Measurements from ENCODE around the gene B3GAT1.

B3GAT1 gene

DNA sequence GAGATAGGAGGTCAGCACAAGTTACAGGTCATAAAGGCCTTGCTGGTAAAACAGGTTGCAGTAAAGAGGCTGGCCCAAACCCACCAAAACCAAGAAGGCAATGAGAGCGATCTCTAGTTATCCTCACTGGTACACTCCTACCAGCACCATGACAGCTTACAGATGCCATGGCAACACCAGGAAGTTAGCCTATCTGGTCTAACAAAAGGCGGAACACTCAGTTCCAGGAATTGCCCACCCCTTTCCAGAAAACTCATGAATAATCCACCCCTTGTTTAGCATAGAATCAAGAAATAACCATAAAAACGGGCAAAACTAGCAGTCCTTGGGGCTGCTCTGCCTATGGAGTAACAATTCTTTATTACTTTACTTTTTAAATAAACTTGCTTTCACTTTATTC is 43.5 kb upstream of the B3GAT1 start:
- TF ChIP-seq, protein P1, sequence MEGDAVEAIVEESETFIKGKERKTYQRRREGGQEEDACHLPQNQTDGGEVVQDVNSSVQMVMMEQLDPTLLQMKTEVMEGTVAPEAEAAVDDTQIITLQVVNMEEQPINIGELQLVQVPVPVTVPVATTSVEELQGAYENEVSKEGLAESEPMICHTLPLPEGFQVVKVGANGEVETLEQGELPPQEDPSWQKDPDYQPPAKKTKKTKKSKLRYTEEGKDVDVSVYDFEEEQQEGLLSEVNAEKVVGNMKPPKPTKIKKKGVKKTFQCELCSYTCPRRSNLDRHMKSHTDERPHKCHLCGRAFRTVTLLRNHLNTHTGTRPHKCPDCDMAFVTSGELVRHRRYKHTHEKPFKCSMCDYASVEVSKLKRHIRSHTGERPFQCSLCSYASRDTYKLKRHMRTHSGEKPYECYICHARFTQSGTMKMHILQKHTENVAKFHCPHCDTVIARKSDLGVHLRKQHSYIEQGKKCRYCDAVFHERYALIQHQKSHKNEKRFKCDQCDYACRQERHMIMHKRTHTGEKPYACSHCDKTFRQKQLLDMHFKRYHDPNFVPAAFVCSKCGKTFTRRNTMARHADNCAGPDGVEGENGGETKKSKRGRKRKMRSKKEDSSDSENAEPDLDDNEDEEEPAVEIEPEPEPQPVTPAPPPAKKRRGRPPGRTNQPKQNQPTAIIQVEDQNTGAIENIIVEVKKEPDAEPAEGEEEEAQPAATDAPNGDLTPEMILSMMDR (IDR thresholded peaks at IDR 0.05) = no peak
- H3K27ac ChIP-seq = no peak overlapping the region
- H3K4me3 ChIP-seq = no peak overlapping the region
- H3K27me3 ChIP-seq = peaks cover 0 to 3% of the 10 kb centered on the region in 2 donors
- H3K36me3 ChIP-seq = no peaks in the 10 kb centered on the region
- no peaks in the 10 kb centered on the region for H3K4me1 ChIP-seq
- intact Hi-C loops (cut with DNase I; ENCODE audit: low total_unique reads) = no loop called here
- no peak for DNase-seq
- H3K9me3 ChIP-seq = peaks cover 0 to 25% (median 21%) of the 10 kb centered on the region in 3 donors

DNA sequence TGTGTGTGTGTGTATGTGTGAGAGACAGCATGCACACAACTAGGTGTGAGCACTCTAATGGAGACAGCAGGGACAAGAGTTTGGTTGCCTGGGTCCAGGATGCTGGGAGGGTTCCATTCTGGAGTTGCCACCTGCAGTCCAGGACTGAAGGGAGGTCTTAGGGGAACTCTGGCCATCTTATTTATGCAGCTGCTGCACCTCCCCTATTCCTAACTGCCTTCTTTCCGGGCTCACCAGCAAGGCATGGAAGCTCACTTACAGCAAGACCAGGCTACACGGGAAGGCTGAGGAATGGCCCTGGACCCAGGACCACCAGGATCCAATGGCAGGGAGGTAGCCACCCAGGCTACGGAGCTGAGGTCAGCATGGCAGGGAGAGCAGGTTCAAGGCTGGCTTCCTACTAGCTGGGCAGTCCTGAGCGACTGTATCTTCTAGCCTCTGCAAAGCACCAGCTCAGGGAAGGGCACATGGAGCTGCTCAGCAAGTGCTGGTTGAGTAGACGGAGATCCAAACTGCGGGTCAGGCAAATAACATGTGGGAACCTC is 42.2 kb upstream of the B3GAT1 start:
- Histone ChIP-seq H3K4me3 (no peak overlapping the region), H3K27ac (no peak overlapping the region), H3K27me3 (peaks cover 0 to 3% of the 10 kb centered on the region in 2 donors), H3K9me3 (peaks cover 0 to 25% (median 21%) of the 10 kb centered on the region in 3 donors), H3K36me3 (no peaks in the 10 kb centered on the region), H3K4me1 (no peaks in the 10 kb centered on the region)
- TF ChIP-seq, protein P1 (IDR thresholded peaks at IDR 0.05) = no peak
- intact Hi-C loops (cut with DNase I; ENCODE audit: low total_unique reads) = no loop called here
- DNase-seq = no peak

DNA sequence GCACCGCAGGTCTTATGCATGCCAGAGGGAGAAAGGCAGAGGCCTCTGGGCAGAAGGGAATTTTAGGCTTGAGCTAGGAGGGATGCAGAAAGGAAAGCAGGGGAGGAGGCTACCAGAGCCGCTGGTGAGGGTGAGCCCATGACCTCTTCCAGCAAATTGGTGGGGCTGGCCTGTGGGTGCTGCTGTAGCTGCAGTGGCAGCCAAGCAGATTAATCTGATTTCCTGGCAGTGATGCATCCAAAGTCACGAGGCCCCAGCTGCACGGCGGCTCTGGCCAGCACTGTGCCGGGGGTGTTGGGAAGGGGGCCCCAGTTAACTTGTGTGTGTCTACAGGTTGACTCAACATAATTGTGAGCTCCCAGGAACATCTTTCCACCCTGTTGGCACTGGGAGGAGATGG is 41.4 kb upstream of the B3GAT1 start:
- intact Hi-C loops (cut with DNase I; ENCODE audit: low total_unique reads) = no loop called here
- Histone ChIP-seq H3K27ac (no peak overlapping the region), H3K4me3 (no peak overlapping the region), H3K27me3 (peaks cover 0 to 3% of the 10 kb centered on the region in 2 donors), H3K36me3 (no peaks in the 10 kb centered on the region), H3K4me1 (no peaks in the 10 kb centered on the region), H3K9me3 (peaks cover 0 to 25% (median 21%) of the 10 kb centered on the region in 3 donors)
- TF ChIP-seq, protein P1 (IDR thresholded peaks at IDR 0.05) = no peak
- no peak for DNase-seq

DNA sequence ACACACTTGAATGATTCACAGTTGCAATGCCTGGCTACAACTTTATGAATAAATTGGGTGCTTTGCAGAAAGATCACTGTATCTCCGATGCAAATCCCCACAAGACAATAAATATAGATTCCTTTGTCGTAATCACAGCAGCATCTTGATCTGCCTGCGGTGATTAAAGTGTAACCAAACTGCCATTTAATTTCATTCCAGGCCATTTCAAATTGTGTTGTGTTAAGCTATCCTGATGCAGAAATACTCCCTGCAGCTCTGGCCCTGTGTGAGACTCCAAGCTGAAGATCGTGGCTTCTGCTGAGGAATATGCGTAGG is 40.8 kb upstream of the B3GAT1 start:
- H3K27me3 ChIP-seq = peaks cover 0 to 3% of the 10 kb centered on the region in 2 donors
- TF ChIP-seq, protein P1 (IDR thresholded peaks at IDR 0.05) = no peak
- intact Hi-C loops (cut with DNase I; ENCODE audit: low total_unique reads) = no loop called here
- H3K9me3 ChIP-seq = peaks cover 0 to 20% (median 16%) of the 10 kb centered on the region in 3 donors
- H3K4me1 ChIP-seq = no peaks in the 10 kb centered on the region
- H3K4me3 ChIP-seq = no peak overlapping the region
- no peak overlapping the region for H3K27ac ChIP-seq
- H3K36me3 ChIP-seq = no peaks in the 10 kb centered on the region
- no peak for DNase-seq

DNA sequence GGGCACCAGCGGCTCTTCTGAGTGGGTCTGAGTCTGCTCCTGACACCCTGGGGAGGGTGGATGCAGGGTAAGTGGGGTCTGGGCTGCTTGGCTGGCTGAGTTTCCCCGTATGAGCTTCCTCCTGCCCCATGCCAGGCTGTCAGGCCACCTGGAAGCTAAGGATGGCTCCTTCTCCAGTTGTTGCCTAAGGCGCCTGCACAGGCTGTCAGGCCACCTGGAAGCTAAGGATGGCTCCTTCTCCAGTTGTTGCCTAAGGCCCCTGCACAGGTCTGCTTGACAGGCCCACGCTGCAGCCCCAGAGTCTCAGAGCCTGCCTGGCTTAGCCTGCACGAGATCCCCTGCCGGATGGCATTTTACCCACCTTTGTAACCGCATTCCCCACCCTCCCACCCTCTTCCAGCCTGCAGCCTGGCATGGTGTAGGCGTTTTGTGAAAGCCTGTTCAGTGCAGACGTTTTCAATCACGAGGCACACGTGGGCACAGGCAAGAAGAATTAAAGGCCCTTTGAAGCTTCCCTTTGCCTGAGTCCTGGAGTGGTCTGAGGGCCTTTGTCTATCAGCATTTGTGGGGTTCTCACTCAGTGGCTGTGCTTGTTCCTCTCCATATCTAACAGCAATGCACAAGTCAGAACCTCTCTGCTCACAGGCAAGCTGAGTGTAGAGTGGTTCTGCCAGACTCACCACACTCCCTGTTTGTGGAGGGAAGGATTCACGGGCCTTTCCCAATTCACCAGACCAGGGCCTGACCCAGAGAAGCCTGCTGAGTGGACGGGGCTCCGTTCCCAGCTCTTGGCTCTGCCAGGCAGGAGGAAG is 40.2 kb upstream of the B3GAT1 start:
- Histone ChIP-seq H3K27me3 (peaks cover 0 to 3% of the 10 kb centered on the region in 2 donors), H3K4me3 (no peak overlapping the region), H3K9me3 (peaks cover 0 to 18% (median 11%) of the 10 kb centered on the region in 3 donors), H3K4me1 (no peaks in the 10 kb centered on the region), H3K27ac (no peak overlapping the region), H3K36me3 (no peaks in the 10 kb centered on the region)
- TF ChIP-seq, protein P1 (IDR thresholded peaks at IDR 0.05) = no peak
- intact Hi-C loops (cut with DNase I; ENCODE audit: low total_unique reads) = no loop called here
- peak in 1 of 2 donors; percentile 52 for DNase-seq

All from tibial artery (tissue), 4 donors.